Endothelial cell of umbilical vein (primary cell): ENCODE measurements around the gene PLD1.

ENCODE experiments used
- EZH2 ChIP-seq: IDR thresholded peaks from 2 replicates; pipeline ENCODE4 v1.6.1; 2012; ENCODE audit warnings: borderline replicate concordance, low read depth, mild to moderate bottlenecking, moderate library complexity, low read length, inconsistent platforms; ENCODE audit not compliant: severe bottlenecking
- FOS ChIP-seq: IDR thresholded peaks from 2 replicates; pipeline ENCODE4 v1.6.1; 2011; ENCODE audit warnings: mild to moderate bottlenecking, low read length, moderate library complexity, borderline replicate concordance; ENCODE audit not compliant: insufficient read depth
- POLR2A ChIP-seq: IDR thresholded peaks from 2 replicates; pipeline ENCODE4 v1.6.1; 2012; ENCODE audit warnings: low read depth, mild to moderate bottlenecking, control low read depth, low read length
- POLR2AphosphoS5 ChIP-seq: IDR thresholded peaks from 2 replicates; pipeline ENCODE4 v1.6.1; 2012; ENCODE audit warnings: low read depth, mild to moderate bottlenecking, control low read depth, low read length, moderate library complexity; ENCODE audit not compliant: insufficient read depth
- TF ChIP-seq, protein P1 (sequence below), 2 donors: IDR thresholded peaks; 1 replicate in 1 of 2; 2 replicates in 1 of 2; pipeline ENCODE4 v1.5.1; 2011; ENCODE audit warnings: low read length in 2 of 2, mild to moderate bottlenecking in 2 of 2, moderate library complexity in 2 of 2, control low read depth in 1 of 2, inconsistent platforms in 1 of 2, low read depth in 1 of 2; ENCODE audit not compliant: insufficient read depth in 1 of 2; ENCODE audit errors: extremely low read depth in 1 of 2
- TF ChIP-seq, protein P2 (sequence below): IDR thresholded peaks from 2 replicates; pipeline ENCODE4 v1.6.1; 2011; ENCODE audit not compliant: insufficient read depth, insufficient read length

- no peak for TF ChIP-seq POLR2A
- TF ChIP-seq, protein P1, sequence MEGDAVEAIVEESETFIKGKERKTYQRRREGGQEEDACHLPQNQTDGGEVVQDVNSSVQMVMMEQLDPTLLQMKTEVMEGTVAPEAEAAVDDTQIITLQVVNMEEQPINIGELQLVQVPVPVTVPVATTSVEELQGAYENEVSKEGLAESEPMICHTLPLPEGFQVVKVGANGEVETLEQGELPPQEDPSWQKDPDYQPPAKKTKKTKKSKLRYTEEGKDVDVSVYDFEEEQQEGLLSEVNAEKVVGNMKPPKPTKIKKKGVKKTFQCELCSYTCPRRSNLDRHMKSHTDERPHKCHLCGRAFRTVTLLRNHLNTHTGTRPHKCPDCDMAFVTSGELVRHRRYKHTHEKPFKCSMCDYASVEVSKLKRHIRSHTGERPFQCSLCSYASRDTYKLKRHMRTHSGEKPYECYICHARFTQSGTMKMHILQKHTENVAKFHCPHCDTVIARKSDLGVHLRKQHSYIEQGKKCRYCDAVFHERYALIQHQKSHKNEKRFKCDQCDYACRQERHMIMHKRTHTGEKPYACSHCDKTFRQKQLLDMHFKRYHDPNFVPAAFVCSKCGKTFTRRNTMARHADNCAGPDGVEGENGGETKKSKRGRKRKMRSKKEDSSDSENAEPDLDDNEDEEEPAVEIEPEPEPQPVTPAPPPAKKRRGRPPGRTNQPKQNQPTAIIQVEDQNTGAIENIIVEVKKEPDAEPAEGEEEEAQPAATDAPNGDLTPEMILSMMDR (IDR thresholded peaks at IDR 0.05; ENCODE audit: extremely low read depth in 1 of 2, insufficient read depth in 1 of 2, low read depth in 1 of 2, low read length in 2 of 2), result no peak
- no peak for TF ChIP-seq POLR2AphosphoS5
- TF ChIP-seq, protein P2, sequence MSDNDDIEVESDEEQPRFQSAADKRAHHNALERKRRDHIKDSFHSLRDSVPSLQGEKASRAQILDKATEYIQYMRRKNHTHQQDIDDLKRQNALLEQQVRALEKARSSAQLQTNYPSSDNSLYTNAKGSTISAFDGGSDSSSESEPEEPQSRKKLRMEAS, result no peak
- no peak for TF ChIP-seq EZH2
- TF ChIP-seq FOS, result no peak
Measured at GRCh38 chr3:171807129-171807675, 3.1 kb downstream of the PLD1 start.
